Natural killer cell (primary cell): ENCODE results near the gene DGKB. TPM values are rescaled to one million over a fixed set of nuclear protein-coding genes. Genes with fewer than 3 reads are reported as not detected.

Experiments used
- ATAC-seq, 3 donors: fragments of 150-1000 bp in 2 of 3; fragments of 200-7000 bp in 1 of 3; cut with Tn5 transposase; 1 replicate in 1 of 3; 2 replicates in 2 of 3; pipeline ENCODE4 v1.10.0; 2021; ENCODE audit warnings: mild to moderate bottlenecking in 2 of 3, moderate library complexity in 2 of 3
- DNase-seq, 2 donors: peaks; one replicate each; pipeline versions ENCODE4 v3.0.0 to v3.0.0-alpha.2; 2013 to 2021; ENCODE audit warnings: mixed read lengths in 1 of 2
- H3K27ac ChIP-seq: one replicate; pipeline ENCODE4 v1.5.1; 2013; ENCODE audit warnings: mild to moderate bottlenecking, low read length
- H3K27me3 ChIP-seq: one replicate; pipeline ENCODE4 v1.6.1; 2013; ENCODE audit warnings: low read length; ENCODE audit not compliant: control insufficient read depth, insufficient read depth
- H3K36me3 ChIP-seq: one replicate; pipeline ENCODE4 v1.6.1; 2013; ENCODE audit warnings: low read length; ENCODE audit not compliant: control insufficient read depth, insufficient read depth
- H3K4me1 ChIP-seq: one replicate; pipeline ENCODE4 v1.6.1; 2013; ENCODE audit warnings: low read length; ENCODE audit not compliant: control insufficient read depth, insufficient read depth
- H3K4me3 ChIP-seq: one replicate; pipeline ENCODE4 v1.5.1; 2013; ENCODE audit warnings: low read length
- H3K9me3 ChIP-seq: one replicate; pipeline ENCODE4 v1.6.1; 2013; ENCODE audit warnings: low read length; ENCODE audit not compliant: control insufficient read depth, insufficient read depth
- H3K27ac Mint-ChIP-seq, 2 donors: one replicate each; pipeline ENCODE4 v1.8.0; 2022; ENCODE audit warnings: mild to moderate bottlenecking in 2 of 2, mixed read lengths in 2 of 2, moderate library complexity in 1 of 2
- H3K27me3 Mint-ChIP-seq, 2 donors: one replicate each; pipeline ENCODE4 v1.8.0; 2022; ENCODE audit warnings: low read depth in 2 of 2, mixed read lengths in 2 of 2
- H3K36me3 Mint-ChIP-seq: one replicate; pipeline ENCODE4 v1.8.0; 2022; ENCODE audit warnings: mixed read lengths
- H3K4me1 Mint-ChIP-seq, 2 donors: one replicate each; pipeline ENCODE4 v1.8.0; 2022; ENCODE audit warnings: mixed read lengths in 2 of 2
- H3K4me3 Mint-ChIP-seq: one replicate; pipeline ENCODE4 v1.8.0; 2022; ENCODE audit warnings: mild to moderate bottlenecking, moderate library complexity, mixed read lengths
- H3K9me3 Mint-ChIP-seq, 2 donors: one replicate each; pipeline ENCODE4 v1.8.0; 2022; ENCODE audit warnings: mixed read lengths in 2 of 2
- WGBS: methylation state at CpG from one replicate; pipeline ENCODE4 v1.1.7; 2013; ENCODE audit warnings: missing lambda C conversion rate; ENCODE audit not compliant: insufficient coverage; 5-methylcytosine and 5-hydroxymethylcytosine counted together
- intact Hi-C: fragments of 100-400 bp; cut with micrococcal nuclease; formaldehyde crosslinking; loops from one replicate; pipeline ENCODE4 v1.14.2; 2022
- total RNA-seq, 4 donors: library from RNA; stranded (reverse); fragments of 120-200 nt in 1 of 4; gene quantifications; one replicate each; pipeline versions ENCODE4 v1.2.3 to v1.2.4, GENCODE V29; 2013 to 2022
- TF ChIP-seq, protein P1 (sequence below): fragments of 200-600 bp; IDR thresholded peaks from one replicate; pipeline ENCODE4 v1.8.0; 2022; ENCODE audit warnings: antibody characterized with exemption

The DGKB gene
- total RNA-seq, 3 donors from 2014 or later (not counting 1 experiment from before 2014, with no cell fraction given) = not detected

DNA sequence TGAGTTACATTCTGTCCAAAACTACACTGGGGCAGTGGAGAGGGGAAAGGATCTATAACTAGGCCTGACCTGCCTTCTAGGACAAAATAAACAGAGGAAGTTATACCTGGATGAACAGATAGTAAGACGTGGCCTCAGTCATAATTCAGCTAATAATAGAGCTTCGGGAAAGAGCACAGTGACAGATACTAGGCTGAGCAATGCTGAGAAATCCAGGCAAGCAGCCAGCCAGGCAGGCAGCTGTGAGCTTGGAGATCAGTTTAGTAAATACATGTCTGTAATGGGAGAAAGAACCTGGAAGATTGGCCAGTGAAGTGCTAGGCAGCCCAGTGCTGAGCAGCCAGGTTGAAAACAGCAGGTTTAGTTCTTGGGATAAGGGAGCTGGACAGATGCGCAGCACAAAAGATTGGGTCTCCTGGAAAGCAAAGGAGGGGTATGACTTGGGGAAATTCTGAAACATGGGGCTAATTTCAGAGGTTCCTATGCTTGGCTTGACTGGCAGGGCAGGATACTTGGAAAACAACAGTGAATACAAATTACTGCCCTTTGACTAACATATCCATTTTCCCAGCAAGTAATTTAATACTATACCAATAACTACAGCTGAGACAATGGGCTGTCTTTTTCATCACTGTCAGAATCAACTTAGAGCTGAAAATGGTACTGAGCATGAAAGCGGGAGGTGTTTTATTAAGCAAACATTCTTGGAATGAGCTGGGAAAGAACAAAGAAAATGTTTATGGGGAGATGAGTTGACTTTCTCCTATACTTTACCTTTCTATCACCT lies 140.8 kb downstream of the DGKB start:
- DNase-seq = no peak
- H3K4me3 ChIP-seq = no peak overlapping the region
- H3K36me3 ChIP-seq = no peaks in the 10 kb centered on the region
- H3K27ac Mint-ChIP-seq = no peak overlapping the region
- TF ChIP-seq, protein P1, sequence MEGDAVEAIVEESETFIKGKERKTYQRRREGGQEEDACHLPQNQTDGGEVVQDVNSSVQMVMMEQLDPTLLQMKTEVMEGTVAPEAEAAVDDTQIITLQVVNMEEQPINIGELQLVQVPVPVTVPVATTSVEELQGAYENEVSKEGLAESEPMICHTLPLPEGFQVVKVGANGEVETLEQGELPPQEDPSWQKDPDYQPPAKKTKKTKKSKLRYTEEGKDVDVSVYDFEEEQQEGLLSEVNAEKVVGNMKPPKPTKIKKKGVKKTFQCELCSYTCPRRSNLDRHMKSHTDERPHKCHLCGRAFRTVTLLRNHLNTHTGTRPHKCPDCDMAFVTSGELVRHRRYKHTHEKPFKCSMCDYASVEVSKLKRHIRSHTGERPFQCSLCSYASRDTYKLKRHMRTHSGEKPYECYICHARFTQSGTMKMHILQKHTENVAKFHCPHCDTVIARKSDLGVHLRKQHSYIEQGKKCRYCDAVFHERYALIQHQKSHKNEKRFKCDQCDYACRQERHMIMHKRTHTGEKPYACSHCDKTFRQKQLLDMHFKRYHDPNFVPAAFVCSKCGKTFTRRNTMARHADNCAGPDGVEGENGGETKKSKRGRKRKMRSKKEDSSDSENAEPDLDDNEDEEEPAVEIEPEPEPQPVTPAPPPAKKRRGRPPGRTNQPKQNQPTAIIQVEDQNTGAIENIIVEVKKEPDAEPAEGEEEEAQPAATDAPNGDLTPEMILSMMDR = no peak
- H3K4me1 Mint-ChIP-seq = no peaks in the 10 kb centered on the region
- no peaks in the 10 kb centered on the region for H3K4me1 ChIP-seq
- ATAC-seq = no peak
- peaks cover 22 to 26% of the 10 kb centered on the region in 2 donors for H3K9me3 Mint-ChIP-seq
- no peaks in the 10 kb centered on the region for H3K27me3 ChIP-seq
- 85% methylated on average over 3 of the region's 4 CpGs for WGBS
- H3K27me3 Mint-ChIP-seq = no peaks in the 10 kb centered on the region
- intact Hi-C loops = no loop called here
- H3K27ac ChIP-seq = no peak overlapping the region
- no peaks in the 10 kb centered on the region for H3K36me3 Mint-ChIP-seq
- peaks cover 2% of the 10 kb centered on the region for H3K9me3 ChIP-seq
- no peak overlapping the region for H3K4me3 Mint-ChIP-seq

GRCh38 chr7:14760730-14761478 lies 141.6 kb downstream of the DGKB start:
- Histone ChIP-seq H3K4me3 (no peak overlapping the region), H3K9me3 (peaks cover 2% of the 10 kb centered on the region), H3K36me3 (no peaks in the 10 kb centered on the region), H3K27me3 (no peaks in the 10 kb centered on the region), H3K4me1 (no peaks in the 10 kb centered on the region), H3K27ac (no peak overlapping the region)
- no peak overlapping the region for H3K4me3 Mint-ChIP-seq
- H3K4me1 Mint-ChIP-seq = no peaks in the 10 kb centered on the region
- peaks cover 17 to 21% of the 10 kb centered on the region in 2 donors for H3K9me3 Mint-ChIP-seq
- no peaks in the 10 kb centered on the region for H3K27me3 Mint-ChIP-seq
- no peak for DNase-seq
- intact Hi-C loops = no loop called here
- 98% methylated on average over 2 of the region's 3 CpGs for WGBS
- H3K36me3 Mint-ChIP-seq = no peaks in the 10 kb centered on the region
- no peak overlapping the region for H3K27ac Mint-ChIP-seq
- TF ChIP-seq, protein P1 = no peak
- no peak for ATAC-seq

GRCh38 chr7:14759785-14760184 lies 142.8 kb downstream of the DGKB start:
- Mint-ChIP-seq H3K27me3 (no peaks in the 10 kb centered on the region), H3K36me3 (no peaks in the 10 kb centered on the region), H3K4me3 (no peak overlapping the region), H3K27ac (no peak overlapping the region), H3K9me3 (peaks cover 18 to 21% of the 10 kb centered on the region in 2 donors), H3K4me1 (no peaks in the 10 kb centered on the region)
- DNase-seq = no peak
- H3K36me3 ChIP-seq = no peaks in the 10 kb centered on the region
- intact Hi-C loops = no loop called here
- TF ChIP-seq, protein P1 = no peak
- no peak for ATAC-seq
- no peak overlapping the region for H3K27ac ChIP-seq
- WGBS = 83% methylated on average over 5 of the region's 5 CpGs
- H3K4me1 ChIP-seq = no peaks in the 10 kb centered on the region
- no peaks in the 10 kb centered on the region for H3K27me3 ChIP-seq
- no peak overlapping the region for H3K4me3 ChIP-seq
- peaks cover 2% of the 10 kb centered on the region for H3K9me3 ChIP-seq
